Lung (tissue), 12 donors: ENCODE data around the gene ATP5MG. TPM values are rescaled to one million over a fixed set of nuclear protein-coding genes. Genes with fewer than 3 reads are reported as not detected.

Experiments
- ATAC-seq: fragments of 200-7000 bp; cut with Tn5 transposase; one replicate; pipeline ENCODE4 v1.9.1; 2020; ENCODE audit warnings: moderate number of reproducible peaks; ENCODE audit not compliant: insufficient read depth, low FRiP score
- DNase-seq, 3 donors: peaks; one replicate each; pipeline ENCODE4 v3.0.0-alpha.2; 2013 to 2017
- H3K27ac ChIP-seq, 2 donors: one replicate each; pipeline ENCODE4 v1.5.1; 2013; ENCODE audit warnings: mild to moderate bottlenecking in 2 of 2, moderate library complexity in 2 of 2, control low read depth in 1 of 2, inconsistent platforms in 1 of 2, low read depth in 1 of 2, low read length in 1 of 2
- H3K27me3 ChIP-seq, 3 donors: one replicate each; pipeline ENCODE4 v1.5.1; 2013; ENCODE audit warnings: low read length in 2 of 3; ENCODE audit not compliant: control insufficient read depth in 3 of 3, insufficient read depth in 3 of 3
- H3K36me3 ChIP-seq, 4 donors: one replicate each; pipeline ENCODE4 v1.5.1; 2013; ENCODE audit warnings: low read length in 4 of 4, mild to moderate bottlenecking in 1 of 4, moderate library complexity in 1 of 4; ENCODE audit not compliant: control insufficient read depth in 4 of 4, insufficient read depth in 4 of 4
- H3K4me1 ChIP-seq, 5 donors: one replicate each; pipeline ENCODE4 v1.5.1; 2013; ENCODE audit warnings: low read length in 5 of 5, mild to moderate bottlenecking in 2 of 5, moderate library complexity in 1 of 5; ENCODE audit not compliant: control insufficient read depth in 5 of 5, insufficient read depth in 5 of 5
- H3K4me3 ChIP-seq: one replicate; pipeline ENCODE4 v1.5.1; 2013; ENCODE audit warnings: mild to moderate bottlenecking, control low read depth, moderate library complexity
- H3K9ac ChIP-seq, 2 donors: one replicate each; pipeline ENCODE4 v1.5.1; 2013; ENCODE audit warnings: low read length in 2 of 2, control low read depth in 1 of 2; ENCODE audit not compliant: insufficient read depth in 1 of 2
- H3K9me3 ChIP-seq, 4 donors: one replicate each; pipeline ENCODE4 v1.5.1; 2013; ENCODE audit warnings: low read length in 3 of 4, mild to moderate bottlenecking in 1 of 4, moderate library complexity in 1 of 4; ENCODE audit not compliant: control insufficient read depth in 4 of 4, insufficient read depth in 3 of 4
- CTCF ChIP-seq: IDR thresholded peaks from 2 replicates; pipeline ENCODE4 v1.5.1; 2012; ENCODE audit warnings: mild to moderate bottlenecking; ENCODE audit errors: control extremely low read depth, extremely low read depth
- WGBS, 2 donors: extraction: QIAGEN DNeasy Blood & Tissue Kit; methylation state at CpG; one replicate each; pipeline ENCODE4 v1.1.7; 2013; 5-methylcytosine and 5-hydroxymethylcytosine counted together
- polyA plus RNA-seq, 2 donors: library from polyadenylated mRNA; stranded (reverse); fragments of 200-250 nt; gene quantifications; one replicate each; pipeline ENCODE4 v1.2.1, GENCODE V29; 2013
- total RNA-seq, 2 donors: library from RNA; depleted of rRNA in 1 of 2; stranded (reverse); fragments of >200 nt in 1 of 2; gene quantifications; one replicate each; pipeline ENCODE4 v1.2.1, GENCODE V29; 2014 to 2021
- donor health status: control.
- donor health status: control.
- donor health status: Bipolar disorder and iron deficiency.
- donor health status: healthy.
- donor health status: DM: yes; HTN: yes; CAD: no.

ATP5MG gene
- total and polyA plus RNA-seq, 4 donors = 50.4 to 367 (median 120) TPM

- no peak for TF ChIP-seq CTCF
- peaks cover 7 to 13% (median 9%) of the 10 kb centered on the region in 4 donors for H3K36me3 ChIP-seq
These were observed 8.8 kb downstream of the ATP5MG start for GRCh38 chr11:118410055-118410745.

GRCh38 chr11:118411530-118411929, 10.1 kb downstream of the ATP5MG start:
- H3K9ac ChIP-seq = no peak overlapping the region
- H3K27ac ChIP-seq = no peak overlapping the region
- H3K27me3 ChIP-seq = no peaks in the 10 kb centered on the region
- H3K36me3 ChIP-seq = peaks cover 2 to 12% (median 7%) of the 10 kb centered on the region in 4 donors
- H3K4me3 ChIP-seq = no peak overlapping the region
- no peak for ATAC-seq
- TF ChIP-seq CTCF = no peak
- H3K4me1 ChIP-seq = peaks cover 0 to 5% (median 0%) of the 10 kb centered on the region in 5 donors
- no peak for DNase-seq
- WGBS, 2 donors = 83 to 94% methylated on average over 4 of the region's 4 CpGs
- no peaks in the 10 kb centered on the region for H3K9me3 ChIP-seq

More at GRCh38 chr11:118410055-118410745, 8.8 kb downstream of the ATP5MG start:
- peaks cover 0 to 5% (median 0%) of the 10 kb centered on the region in 5 donors for H3K4me1 ChIP-seq
- H3K27me3 ChIP-seq = no peaks in the 10 kb centered on the region
- ATAC-seq (no peak), DNase-seq (no peak)
- no peaks in the 10 kb centered on the region for H3K9me3 ChIP-seq
- H3K9ac ChIP-seq = no peak overlapping the region
- H3K27ac ChIP-seq = no peak overlapping the region
- WGBS, 2 donors = 67 to 82% methylated on average over 7 of the region's 7 CpGs
- H3K4me3 ChIP-seq = no peak overlapping the region

GRCh38 chr11:118412921-118413320, 11.5 kb downstream of the ATP5MG start:
- no peak for TF ChIP-seq CTCF
- DNase-seq = no peak
- Histone ChIP-seq H3K27ac (no peak overlapping the region), H3K4me1 (peaks cover 0 to 2% (median 0%) of the 10 kb centered on the region in 5 donors), H3K9me3 (no peaks in the 10 kb centered on the region), H3K9ac (no peak overlapping the region), H3K36me3 (peaks cover 0 to 9% (median 4%) of the 10 kb centered on the region in 4 donors), H3K4me3 (no peak overlapping the region), H3K27me3 (no peaks in the 10 kb centered on the region)
- 67 to 74% methylated on average over 1 of the region's 1 CpG for WGBS, 2 donors
- no peak for ATAC-seq
